Loucy (cell line): ENCODE measurements around the gene RNF212B.
"Not testable (repeated sequence)": the region's sequence is repeated elsewhere in the genome, so short reads cannot be mapped to it uniquely, and the experiment has no call there.

Source experiments
- H2AFZ ChIP-seq: fragments of 200-600 bp; sonication (generic); 2 replicates; pipeline ENCODE4 v1.6.0; 2016; ENCODE audit warnings: antibody characterized with exemption, mild to moderate bottlenecking, low read length, moderate library complexity
- H3F3A ChIP-seq: fragments of 200-600 bp; 2 replicates; pipeline ENCODE4 v1.6.0; 2016; ENCODE audit warnings: antibody characterized with exemption, low read depth, mild to moderate bottlenecking
- H3K27me3 ChIP-seq: fragments of 200-600 bp; sonication (generic); 2 replicates; pipeline ENCODE4 v1.6.1; 2014; ENCODE audit warnings: low read length, mild to moderate bottlenecking; ENCODE audit not compliant: insufficient read depth, poor library complexity, severe bottlenecking
- H3K36me3 ChIP-seq: fragments of 200-600 bp; sonication (generic); 2 replicates; pipeline ENCODE4 v1.6.1; 2016; ENCODE audit warnings: low read length; ENCODE audit not compliant: insufficient read depth
- H3K4me1 ChIP-seq: fragments of 200-600 bp; sonication (generic); 2 replicates; pipeline ENCODE4 v1.5.1; 2014; ENCODE audit warnings: low read length, mild to moderate bottlenecking; ENCODE audit not compliant: insufficient read depth, poor library complexity, severe bottlenecking
- H3K4me2 ChIP-seq: fragments of 200-600 bp; sonication (generic); 2 replicates; pipeline ENCODE4 v1.6.0; 2014; ENCODE audit warnings: antibody characterized with exemption, low read length, low read depth, mild to moderate bottlenecking; ENCODE audit not compliant: poor library complexity, severe bottlenecking
- H3K4me3 ChIP-seq: fragments of 200-600 bp; sonication (generic); 2 replicates; pipeline ENCODE4 v1.5.1; 2014; ENCODE audit warnings: low read length, mild to moderate bottlenecking, mixed read lengths; ENCODE audit not compliant: poor library complexity, severe bottlenecking
- H3K79me2 ChIP-seq: fragments of 200-600 bp; sonication (generic); 2 replicates; pipeline ENCODE4 v1.6.1; 2014; ENCODE audit warnings: low read length; ENCODE audit not compliant: insufficient read depth
- H3K9ac ChIP-seq: fragments of 200-600 bp; sonication (generic); 2 replicates; pipeline ENCODE4 v1.6.0; 2014; ENCODE audit warnings: mild to moderate bottlenecking, low read depth, low read length, moderate library complexity; ENCODE audit not compliant: poor library complexity, severe bottlenecking
- H3K9me2 ChIP-seq: fragments of 200-600 bp; sonication (generic); replicated peaks from 2 replicates; pipeline ENCODE4 v1.6.1; 2016; ENCODE audit warnings: low read depth, low read length, mixed read lengths
- H3K9me3 ChIP-seq: fragments of 200-600 bp; sonication (generic); 2 replicates; pipeline ENCODE4 v1.6.1; 2014; ENCODE audit warnings: mild to moderate bottlenecking, antibody characterized with exemption, low read length, low read depth; ENCODE audit not compliant: insufficient read depth
- H4K20me1 ChIP-seq: fragments of 200-600 bp; sonication (generic); 2 replicates; pipeline ENCODE4 v1.6.0; 2014; ENCODE audit warnings: antibody characterized with exemption, low read length, mild to moderate bottlenecking; ENCODE audit not compliant: insufficient read depth, poor library complexity, severe bottlenecking
- EZH2phosphoT487 ChIP-seq: fragments of 200-600 bp; IDR thresholded peaks from 2 replicates; pipeline ENCODE4 v1.6.1; 2018; ENCODE audit warnings: antibody characterized with exemption, mild to moderate bottlenecking, moderate library complexity, borderline replicate concordance
- TF ChIP-seq, protein P1 (sequence below): fragments of 200-600 bp; sonication (generic); conservative IDR thresholded peaks from 2 replicates; pipeline ENCODE4 v1.5.1; 2014; ENCODE audit warnings: mild to moderate bottlenecking, antibody characterized with exemption, low read length

Gene RNF212B

DNA sequence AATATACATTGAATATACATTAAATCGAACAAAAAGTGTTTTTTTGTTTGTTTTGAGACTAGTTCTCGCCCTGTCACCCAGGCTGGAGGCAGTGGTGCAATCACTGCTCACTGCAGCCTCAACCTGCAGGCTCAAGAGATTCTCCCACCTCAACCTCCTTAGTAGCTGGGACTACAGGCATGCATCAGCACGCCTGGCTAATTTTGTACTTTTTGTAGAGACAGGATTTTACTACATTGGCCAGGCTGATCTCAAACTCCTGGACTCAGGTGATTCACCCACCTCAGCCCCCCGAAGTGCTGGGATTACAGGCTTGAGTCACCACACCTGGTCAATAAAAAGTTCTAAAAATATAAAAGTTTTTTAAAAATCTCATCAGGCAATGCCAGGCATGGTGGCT, 10.2 kb upstream of the RNF212B start:
- Histone ChIP-seq H3K9ac (no peak overlapping the region), H3K4me2 (no peak overlapping the region), H2AFZ (no peak overlapping the region), H3K9me2 (no peaks in the 10 kb centered on the region), H3K4me1 (no peaks in the 10 kb centered on the region), H3K79me2 (no peaks in the 10 kb centered on the region), H3K9me3 (no peaks in the 10 kb centered on the region), H3K36me3 (no peaks in the 10 kb centered on the region), H3K27me3 (no peaks in the 10 kb centered on the region), H4K20me1 (no peaks in the 10 kb centered on the region), H3F3A (no peaks in the 10 kb centered on the region), H3K4me3 (no peak overlapping the region)
- TF ChIP-seq, protein P1, sequence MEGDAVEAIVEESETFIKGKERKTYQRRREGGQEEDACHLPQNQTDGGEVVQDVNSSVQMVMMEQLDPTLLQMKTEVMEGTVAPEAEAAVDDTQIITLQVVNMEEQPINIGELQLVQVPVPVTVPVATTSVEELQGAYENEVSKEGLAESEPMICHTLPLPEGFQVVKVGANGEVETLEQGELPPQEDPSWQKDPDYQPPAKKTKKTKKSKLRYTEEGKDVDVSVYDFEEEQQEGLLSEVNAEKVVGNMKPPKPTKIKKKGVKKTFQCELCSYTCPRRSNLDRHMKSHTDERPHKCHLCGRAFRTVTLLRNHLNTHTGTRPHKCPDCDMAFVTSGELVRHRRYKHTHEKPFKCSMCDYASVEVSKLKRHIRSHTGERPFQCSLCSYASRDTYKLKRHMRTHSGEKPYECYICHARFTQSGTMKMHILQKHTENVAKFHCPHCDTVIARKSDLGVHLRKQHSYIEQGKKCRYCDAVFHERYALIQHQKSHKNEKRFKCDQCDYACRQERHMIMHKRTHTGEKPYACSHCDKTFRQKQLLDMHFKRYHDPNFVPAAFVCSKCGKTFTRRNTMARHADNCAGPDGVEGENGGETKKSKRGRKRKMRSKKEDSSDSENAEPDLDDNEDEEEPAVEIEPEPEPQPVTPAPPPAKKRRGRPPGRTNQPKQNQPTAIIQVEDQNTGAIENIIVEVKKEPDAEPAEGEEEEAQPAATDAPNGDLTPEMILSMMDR, result no peak
- TF ChIP-seq EZH2phosphoT487, result no peak

DNA sequence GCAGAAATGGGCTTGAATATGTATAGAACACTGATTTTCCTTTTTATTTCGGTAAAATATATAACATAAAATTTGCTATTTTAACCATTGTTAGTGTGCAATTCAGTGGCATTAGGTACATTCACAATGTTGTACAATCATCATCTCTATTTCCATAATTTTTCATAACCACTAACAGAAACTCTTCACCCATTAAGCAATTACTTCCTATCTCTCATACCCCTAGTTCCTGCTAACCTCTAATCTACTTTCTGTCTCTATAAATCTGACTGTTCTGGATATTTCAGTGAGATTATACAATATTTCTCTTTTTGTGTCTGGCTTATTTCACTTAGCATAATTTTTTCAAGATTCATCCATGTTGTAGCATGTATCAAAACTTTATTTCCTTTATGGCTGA, 8.9 kb upstream of the RNF212B start:
- no peak overlapping the region for H2AFZ ChIP-seq
- no peak overlapping the region for H3K4me2 ChIP-seq
- TF ChIP-seq, protein P1, result no peak
- TF ChIP-seq EZH2phosphoT487, result no peak
- H4K20me1 ChIP-seq, result no peaks in the 10 kb centered on the region
- no peaks in the 10 kb centered on the region for H3K9me2 ChIP-seq
- H3K4me3 ChIP-seq, result no peak overlapping the region
- H3F3A ChIP-seq, result no peaks in the 10 kb centered on the region
- no peak overlapping the region for H3K9ac ChIP-seq
- H3K9me3 ChIP-seq, result no peaks in the 10 kb centered on the region
- no peaks in the 10 kb centered on the region for H3K4me1 ChIP-seq
- H3K36me3 ChIP-seq, result no peaks in the 10 kb centered on the region
- H3K79me2 ChIP-seq, result no peaks in the 10 kb centered on the region
- no peaks in the 10 kb centered on the region for H3K27me3 ChIP-seq

GRCh38 chr14:23232241-23232808, 5.4 kb upstream of the RNF212B start:
- not testable (repeated sequence) for H3F3A ChIP-seq, H3K4me3 ChIP-seq, H3K27me3 ChIP-seq

GRCh38 chr14:23240661-23241060, 2.9 kb downstream of the RNF212B start:
- H3K4me3 ChIP-seq, result no peak overlapping the region
- no peaks in the 10 kb centered on the region for H3K27me3 ChIP-seq
- H3K9ac ChIP-seq, result no peak overlapping the region
- H3K36me3 ChIP-seq, result no peaks in the 10 kb centered on the region
- no peak overlapping the region for H2AFZ ChIP-seq
- no peak overlapping the region for H3K4me2 ChIP-seq
- H3F3A ChIP-seq, result no peaks in the 10 kb centered on the region
- TF ChIP-seq, protein P1, result no peak
- TF ChIP-seq EZH2phosphoT487, result no peak
- H3K79me2 ChIP-seq, result no peaks in the 10 kb centered on the region
- no peaks in the 10 kb centered on the region for H3K4me1 ChIP-seq
- H4K20me1 ChIP-seq, result no peaks in the 10 kb centered on the region
- no peaks in the 10 kb centered on the region for H3K9me2 ChIP-seq
- no peaks in the 10 kb centered on the region for H3K9me3 ChIP-seq

More at GRCh38 chr14:23232241-23232808, 5.4 kb upstream of the RNF212B start:
- not testable (repeated sequence) for H4K20me1 ChIP-seq, H3K9me2 ChIP-seq, H3K9ac ChIP-seq, H3K36me3 ChIP-seq, H2AFZ ChIP-seq, H3K9me3 ChIP-seq, H3K79me2 ChIP-seq, H3K4me1 ChIP-seq, H3K4me2 ChIP-seq

DNA sequence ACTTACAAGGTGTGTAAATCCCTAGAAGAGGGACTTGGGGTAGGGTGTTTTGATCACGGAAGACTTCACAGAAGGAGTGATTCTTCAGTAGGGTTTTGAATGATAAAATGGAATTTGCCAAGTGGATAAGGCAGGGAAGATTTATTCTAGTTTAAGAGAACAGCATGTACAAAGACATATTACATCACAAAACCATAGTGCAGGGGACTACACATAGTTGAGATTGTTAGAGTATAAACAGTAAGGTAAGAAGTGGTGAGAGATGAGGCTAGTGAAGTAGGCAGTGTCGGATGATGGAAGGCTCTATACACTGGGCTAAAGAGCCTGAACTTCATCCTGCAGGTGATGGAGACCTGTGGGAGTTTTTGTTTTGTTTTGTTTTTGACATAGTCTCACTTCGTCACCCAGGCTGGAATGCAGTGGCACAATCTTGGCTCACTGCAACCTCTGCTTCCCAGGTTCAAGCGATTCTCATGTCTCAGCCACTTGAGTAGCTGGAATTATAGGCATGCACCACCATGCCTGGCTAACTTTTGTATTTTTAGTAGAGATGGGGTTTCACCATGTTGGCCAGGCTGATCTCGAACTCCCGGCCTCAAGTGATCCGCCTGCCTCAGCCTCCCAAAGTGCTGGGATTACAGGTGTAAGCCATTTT, 3.5 kb downstream of the RNF212B start:
- H3F3A ChIP-seq, H3K79me2 ChIP-seq, H3K27me3 ChIP-seq, H3K9ac ChIP-seq, H2AFZ ChIP-seq, H4K20me1 ChIP-seq, H3K4me1 ChIP-seq, H3K4me3 ChIP-seq, H3K9me3 ChIP-seq, H3K9me2 ChIP-seq, H3K4me2 ChIP-seq, H3K36me3 ChIP-seq: not testable (repeated sequence)
